Esophagus muscularis mucosa (tissue), 4 donors: ENCODE results near the gene GLCCI1. TPM values are rescaled to one million over a fixed set of nuclear protein-coding genes. Genes with fewer than 3 reads are reported as not detected.
"Not testable (repeated sequence)": the region's sequence is repeated elsewhere in the genome, so short reads cannot be mapped to it uniquely, and the experiment has no call there.

Experiments
- DNase-seq: peaks from one replicate; pipeline ENCODE4 v3.0.0-alpha.2; 2017; ENCODE audit errors: extremely low spot score
- H3K27ac ChIP-seq, 4 donors: fragments of 200-600 bp; sonication (generic); replicated peaks in 1 of 4; 1 replicate in 3 of 4; 2 replicates in 1 of 4; pipeline ENCODE4 v1.5.1; 2016 to 2019; ENCODE audit warnings: mild to moderate bottlenecking in 1 of 4
- H3K27me3 ChIP-seq, 4 donors: fragments of 200-600 bp; sonication (generic); one replicate each; pipeline versions ENCODE4 v1.5.1 to v1.6.0; 2016 to 2019
- H3K36me3 ChIP-seq, 4 donors: fragments of 200-600 bp; sonication (generic); one replicate each; pipeline ENCODE4 v1.5.1; 2016 to 2019
- H3K4me1 ChIP-seq, 4 donors: fragments of 200-600 bp; sonication (generic); one replicate each; pipeline ENCODE4 v1.5.1; 2016 to 2019
- H3K4me3 ChIP-seq, 4 donors: fragments of 200-600 bp; sonication (generic); 1 replicate in 2 of 4; 2 replicates in 2 of 4; pipeline ENCODE4 v1.5.1; 2016 to 2019; ENCODE audit warnings: mild to moderate bottlenecking in 4 of 4, moderate library complexity in 1 of 4
- H3K9me3 ChIP-seq, 4 donors: fragments of 200-600 bp; sonication (generic); 1 replicate in 3 of 4; 2 replicates in 1 of 4; pipeline ENCODE4 v1.5.1; 2016 to 2019
- CTCF ChIP-seq, 3 experiments: fragments of 200-600 bp in 2 of 3; fragments of 450-650 bp in 1 of 3; sonication (generic) in 2 of 3; IDR thresholded peaks; one replicate each; pipeline ENCODE4 v1.5.1; 2017 to 2019; ENCODE audit warnings: antibody characterized with exemption in 3 of 3, mild to moderate bottlenecking in 2 of 3, moderate library complexity in 1 of 3
- EP300 ChIP-seq: sonication (generic); formaldehyde crosslinking; IDR thresholded peaks from one replicate; pipeline ENCODE4 v1.6.1; 2017; ENCODE audit warnings: antibody characterized with exemption
- POLR2A ChIP-seq: fragments of 450-650 bp; IDR thresholded peaks from one replicate; pipeline ENCODE4 v1.6.1; 2017; ENCODE audit warnings: antibody characterized with exemption, moderate library complexity, mild to moderate bottlenecking, low read depth
- POLR2AphosphoS5 ChIP-seq, 2 donors: sonication (generic); formaldehyde crosslinking; IDR thresholded peaks; one replicate each; pipeline ENCODE4 v1.6.1; 2017; ENCODE audit warnings: antibody characterized with exemption in 2 of 2
- WGBS: methylation state at CpG from one replicate; pipeline ENCODE4 v1.1.5; 2018; 5-methylcytosine and 5-hydroxymethylcytosine counted together
- intact Hi-C: fragments of 100-400 bp; cut with DNase I; formaldehyde crosslinking; loops from one replicate; pipeline ENCODE4 v1.15.1; 2023
- total RNA-seq, 4 donors: library from RNA; depleted of rRNA; stranded (reverse); fragments of >200 nt; gene quantifications; one replicate each; pipeline versions ENCODE4 v1.1.0 to v1.2.1, GENCODE V29; 2016

The GLCCI1 gene
- total RNA-seq, 4 donors from 2014 or later = 2.8 to 8.3 (median 4.8) TPM

GRCh38 chr7:7989616-7990440 is 21.2 kb downstream of the GLCCI1 start:
- H3K9me3 ChIP-seq = peaks cover 0 to 20% (median 18%) of the 10 kb centered on the region in 4 donors
- no peak overlapping the region for H3K27ac ChIP-seq
- intact Hi-C loops = no loop called here
- peaks cover 2 to 15% (median 4%) of the 10 kb centered on the region in 4 donors for H3K4me1 ChIP-seq
- no peaks in the 10 kb centered on the region for H3K27me3 ChIP-seq
- peak overlapping the region in 3 of 4 donors; percentile 6 to 32 (median 27) for H3K4me3 ChIP-seq
- no peak for TF ChIP-seq POLR2A
- no peak for TF ChIP-seq CTCF (IDR thresholded peaks at IDR 0.05)
- no peak for TF ChIP-seq EP300
- TF ChIP-seq POLR2AphosphoS5 (IDR thresholded peaks at IDR 0.05) = no peak
- no peak for DNase-seq
- WGBS = 80% methylated on average over 5 of the region's 5 CpGs
- H3K36me3 ChIP-seq = no peaks in the 10 kb centered on the region

GRCh38 chr7:7990441-7990761 is 21.8 kb downstream of the GLCCI1 start:
- TF ChIP-seq POLR2A (no peak), EP300 (no peak), CTCF (IDR thresholded peaks at IDR 0.05) (no peak), POLR2AphosphoS5 (IDR thresholded peaks at IDR 0.05) (no peak)
- WGBS = 89% methylated on average over 2 of the region's 2 CpGs
- Histone ChIP-seq H3K27ac (no peak overlapping the region), H3K4me3 (no peak overlapping the region), H3K27me3 (no peaks in the 10 kb centered on the region), H3K4me1 (peaks cover 0 to 15% (median 4%) of the 10 kb centered on the region in 4 donors), H3K36me3 (no peaks in the 10 kb centered on the region), H3K9me3 (peaks cover 0 to 20% (median 18%) of the 10 kb centered on the region in 4 donors)
- DNase-seq = no peak
- intact Hi-C loops = no loop called here

DNA sequence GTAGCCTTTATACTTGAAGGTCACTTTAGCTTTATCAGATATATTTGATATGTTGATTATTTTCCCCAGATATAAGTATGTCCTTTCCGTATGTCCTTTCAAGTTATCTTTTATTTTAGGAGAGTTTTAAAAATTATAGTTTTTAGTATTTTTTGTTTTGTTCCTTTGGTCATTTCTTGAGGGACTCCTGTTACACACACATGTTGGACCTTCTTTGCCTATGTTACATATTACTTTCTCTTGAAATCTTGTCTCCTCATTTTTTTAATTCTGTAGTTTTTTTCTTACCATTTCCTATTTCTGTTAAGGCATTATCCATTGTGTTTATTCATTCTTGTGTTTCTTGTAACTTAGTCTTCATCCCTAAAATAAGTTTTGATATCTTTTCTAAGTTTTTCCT is 23.9 kb downstream of the GLCCI1 start:
- TF ChIP-seq CTCF (IDR thresholded peaks at IDR 0.05) (no peak), POLR2AphosphoS5 (IDR thresholded peaks at IDR 0.05) (no peak), POLR2A (no peak), EP300 (no peak)
- Histone ChIP-seq H3K4me1 (peaks cover 0 to 15% (median 4%) of the 10 kb centered on the region in 4 donors), H3K9me3 (peaks cover 0 to 20% (median 18%) of the 10 kb centered on the region in 4 donors), H3K27me3 (no peaks in the 10 kb centered on the region), H3K4me3 (no peak overlapping the region), H3K27ac (no peak overlapping the region), H3K36me3 (no peaks in the 10 kb centered on the region)
- no peak for DNase-seq
- 97% methylated on average over 1 of the region's 1 CpG for WGBS
- intact Hi-C loops = no loop called here

- H3K4me3 ChIP-seq, DNase-seq, H3K36me3 ChIP-seq, H3K4me1 ChIP-seq, intact Hi-C loops, H3K27ac ChIP-seq, H3K27me3 ChIP-seq: not testable (repeated sequence)
- WGBS = 95% methylated on average over 6 of the region's 6 CpGs
- H3K9me3 ChIP-seq = peaks cover 0 to 20% (median 18%) of the 10 kb centered on the region in 4 donors
Observed at GRCh38 chr7:7995348-7995747, 26.8 kb downstream of the GLCCI1 start.

- Histone ChIP-seq H3K27ac (no peak overlapping the region), H3K27me3 (no peaks in the 10 kb centered on the region), H3K4me3 (no peak overlapping the region), H3K36me3 (no peaks in the 10 kb centered on the region), H3K4me1 (no peaks in the 10 kb centered on the region), H3K9me3 (peaks cover 0 to 17% (median 16%) of the 10 kb centered on the region in 4 donors)
- intact Hi-C loops = no loop called here
- no peak for TF ChIP-seq CTCF (IDR thresholded peaks at IDR 0.05)
- no peak for TF ChIP-seq EP300
- TF ChIP-seq POLR2A = no peak
- TF ChIP-seq POLR2AphosphoS5 (IDR thresholded peaks at IDR 0.05) = no peak
- no peak for DNase-seq
Observed at GRCh38 chr7:7996568-7996967, 28.0 kb downstream of the GLCCI1 start.
